OCI-LY1 (cell line): ENCODE results near the gene MED1.

Experiments
- CTCF ChIP-seq: fragments of 200-600 bp; sonication (generic), shearing (Covaris generic); IDR thresholded peaks from 2 replicates; pipeline ENCODE4 v1.5.1; 2017; ENCODE audit warnings: mild to moderate bottlenecking, antibody characterized with exemption, low read length, moderate library complexity, mixed read lengths
- EZH2 ChIP-seq: fragments of 200-600 bp; sonication (generic), shearing (Covaris generic); IDR thresholded peaks from 2 replicates; pipeline ENCODE4 v1.8.0; 2017; ENCODE audit warnings: borderline replicate concordance, mixed run types, mild to moderate bottlenecking, antibody characterized with exemption, low read length, moderate library complexity, mixed read lengths

GRCh38 chr17:39380144-39380543 is 70.9 kb downstream of the MED1 start:
- TF ChIP-seq EZH2 (no peak), CTCF (no peak)
